Measurements from ENCODE around the gene MTHFR.

GRCh38 chr1:11841245-11842153, 35.7 kb upstream of the MTHFR start:
- TF ChIP-seq POLR2AphosphoS5 (IDR thresholded peaks at IDR 0.05; ENCODE audit: low read depth, low read length) (no peak), REST (IDR thresholded peaks at IDR 0.05; ENCODE audit: insufficient read depth in 1 of 2, low read depth in 2 of 2, low read length in 2 of 2) (no peak), SIN3A (IDR thresholded peaks at IDR 0.05; ENCODE audit: borderline replicate concordance, insufficient read depth, low read length) (no peak)

Data from PFSK-1 (cell line).